ENCODE measurements around the gene NUP210.
A peak's percentile ranks its signal among the peaks of the same experiment; 100 is the strongest.

The NUP210 gene
- total RNA-seq = 455 to 553 (median 479) reads per million in 3 donors

DNA sequence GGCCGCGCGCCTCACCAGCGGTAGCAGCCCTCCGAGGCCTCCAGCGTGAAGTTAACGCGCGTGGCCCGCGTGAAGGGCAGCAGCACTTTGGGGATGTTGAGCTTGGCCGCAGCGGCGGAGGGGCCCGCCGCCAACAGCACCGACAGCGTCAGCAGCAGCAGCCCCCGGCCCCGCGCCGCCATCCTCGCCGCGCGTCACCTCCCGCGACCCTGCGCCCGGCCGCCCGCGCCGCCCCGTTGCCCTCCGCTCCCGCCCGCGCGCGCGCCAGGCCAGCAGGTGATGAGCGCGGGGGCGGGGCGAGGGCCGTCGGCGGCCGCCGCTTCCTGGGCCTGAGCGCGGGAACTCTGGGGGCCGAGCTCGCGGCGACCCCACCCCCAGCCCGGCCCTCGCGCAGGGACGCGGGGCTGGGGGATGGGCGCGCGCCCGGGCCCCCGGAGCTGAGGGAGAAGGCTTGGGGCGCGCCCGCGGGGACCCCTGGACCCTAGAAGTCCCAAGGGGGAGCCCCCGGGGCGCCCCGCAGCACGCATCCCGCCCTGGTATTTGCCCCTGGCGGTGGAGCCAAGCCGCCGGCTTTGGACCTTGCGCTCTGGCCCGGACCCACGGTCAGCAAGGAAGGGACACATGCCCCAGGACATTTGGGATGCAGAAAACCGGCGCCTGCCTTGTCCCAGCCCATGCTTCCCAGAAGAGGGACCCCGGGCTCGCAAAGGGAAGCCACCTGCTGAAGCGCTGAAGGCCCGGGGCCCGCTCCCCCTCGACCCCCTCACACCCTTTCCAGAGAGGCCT, at the start of gene NUP210:
NUP210 (minus strand) TSS at position 278 of the 786 bp plus-strand sequence; CDS start at position 182, 96 bp downstream.
- peak within 1 kb of the TSS; percentile 70 for H3K4me3 ChIP-seq (ENCODE audit: insufficient read depth, low read depth, low read length, poor library complexity, severe bottlenecking)

GRCh38 chr3:13466781-13467180, 46.7 kb upstream of the NUP210 start:
- Histone ChIP-seq H3K27ac (ENCODE audit: insufficient read depth, low read length, poor library complexity, severe bottlenecking) (no peak overlapping the region), H3K36me3 (ENCODE audit: control insufficient read depth, insufficient read depth, low read length) (no peaks in the 10 kb centered on the region), H3K4me1 (ENCODE audit: control insufficient read depth, insufficient read depth, low read length, poor library complexity, severe bottlenecking) (no peaks in the 10 kb centered on the region), H3K27me3 (replicated peaks; ENCODE audit: control insufficient read depth, insufficient read depth, low read length, poor library complexity, severe bottlenecking) (no peaks in the 10 kb centered on the region), H3K4me3 (ENCODE audit: insufficient read depth, low read depth, low read length, poor library complexity, severe bottlenecking) (no peak overlapping the region), H3K9me3 (ENCODE audit: control insufficient read depth, low read length) (no peaks in the 10 kb centered on the region)
- no peak for DNase-seq

More for the DNA sequence above, at the start of gene NUP210:
- Histone ChIP-seq H3K27ac (ENCODE audit: insufficient read depth, low read length, poor library complexity, severe bottlenecking) (peak within 1 kb of the TSS; percentile 99), H3K27me3 (replicated peaks; ENCODE audit: control insufficient read depth, insufficient read depth, low read length, poor library complexity, severe bottlenecking) (no peaks in the 10 kb centered on the region), H3K36me3 (ENCODE audit: control insufficient read depth, insufficient read depth, low read length) (no peaks in the 10 kb centered on the region), H3K9me3 (ENCODE audit: control insufficient read depth, low read length) (no peaks in the 10 kb centered on the region), H3K4me1 (ENCODE audit: control insufficient read depth, insufficient read depth, low read length, poor library complexity, severe bottlenecking) (peaks cover 54% of the 10 kb centered on the region)
- peak in 2 of 3 donors; percentile 29 to 39 for DNase-seq

DNA sequence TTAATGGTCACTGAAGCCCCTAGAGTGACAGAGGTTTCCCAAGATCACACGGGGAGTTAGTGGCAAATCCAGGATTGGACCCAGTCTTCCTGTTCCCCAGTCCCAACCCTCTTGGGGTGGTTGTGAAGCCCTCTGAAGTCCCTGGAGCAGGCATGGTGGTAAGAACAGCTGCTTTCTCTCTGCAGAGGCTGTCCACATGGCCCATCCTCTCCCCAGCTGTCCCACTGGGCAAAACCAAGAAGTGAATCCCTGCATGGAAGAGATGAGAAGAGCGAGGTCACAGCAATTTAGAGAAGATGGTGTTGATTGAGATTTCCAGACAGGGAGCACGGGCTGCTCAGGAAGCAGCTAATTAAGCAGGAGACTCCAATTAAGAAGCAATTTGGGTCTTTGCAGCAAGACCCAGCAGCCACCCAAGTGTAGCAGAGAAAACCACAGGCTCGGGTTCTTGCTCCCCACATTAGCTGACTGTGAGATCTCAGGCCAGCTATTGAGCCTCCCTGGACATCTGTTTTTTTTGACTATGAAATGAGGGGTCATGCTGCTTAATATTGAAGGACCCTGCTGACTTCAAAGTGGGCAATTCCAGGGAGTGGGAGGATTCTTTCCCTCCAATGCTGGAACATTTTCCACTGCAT, 45.2 kb upstream of the NUP210 start:
- no peaks in the 10 kb centered on the region for H3K4me1 ChIP-seq (ENCODE audit: control insufficient read depth, insufficient read depth, low read length, poor library complexity, severe bottlenecking)
- H3K27ac ChIP-seq (ENCODE audit: insufficient read depth, low read length, poor library complexity, severe bottlenecking) = no peak overlapping the region
- no peak for DNase-seq
- H3K4me3 ChIP-seq (ENCODE audit: insufficient read depth, low read depth, low read length, poor library complexity, severe bottlenecking) = no peak overlapping the region
- H3K27me3 ChIP-seq (replicated peaks; ENCODE audit: control insufficient read depth, insufficient read depth, low read length, poor library complexity, severe bottlenecking) = no peaks in the 10 kb centered on the region
- no peaks in the 10 kb centered on the region for H3K9me3 ChIP-seq (ENCODE audit: control insufficient read depth, low read length)
- H3K36me3 ChIP-seq (ENCODE audit: control insufficient read depth, insufficient read depth, low read length) = no peaks in the 10 kb centered on the region

GRCh38 chr3:13463618-13464400, 43.7 kb upstream of the NUP210 start:
- H3K27ac ChIP-seq (ENCODE audit: insufficient read depth, low read length, poor library complexity, severe bottlenecking) = no peak overlapping the region
- no peak for DNase-seq

DNA sequence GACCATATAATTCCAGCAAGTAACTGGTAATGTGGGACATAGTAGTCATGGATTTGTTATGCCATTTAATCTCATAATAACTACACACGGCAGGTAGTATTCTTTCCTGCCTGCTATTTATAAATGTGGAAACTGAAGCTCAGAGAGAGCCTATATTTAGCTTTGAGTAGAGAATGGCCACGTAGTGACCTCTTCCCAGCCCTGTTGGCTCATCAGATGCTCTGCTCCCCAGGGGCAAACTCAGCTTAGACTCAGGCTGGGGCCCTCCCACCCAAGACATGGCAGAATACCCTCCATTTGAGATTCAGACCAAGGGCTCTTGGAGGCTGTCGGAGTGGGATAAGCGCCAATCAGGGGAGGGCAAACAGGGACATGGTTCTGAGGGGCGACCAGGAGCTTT, 42.7 kb upstream of the NUP210 start:
- H3K36me3 ChIP-seq (ENCODE audit: control insufficient read depth, insufficient read depth, low read length) = no peaks in the 10 kb centered on the region
- H3K27me3 ChIP-seq (replicated peaks; ENCODE audit: control insufficient read depth, insufficient read depth, low read length, poor library complexity, severe bottlenecking) = no peaks in the 10 kb centered on the region
- no peaks in the 10 kb centered on the region for H3K9me3 ChIP-seq (ENCODE audit: control insufficient read depth, low read length)
- H3K4me3 ChIP-seq (ENCODE audit: insufficient read depth, low read depth, low read length, poor library complexity, severe bottlenecking) = no peak overlapping the region
- DNase-seq = no peak
- H3K27ac ChIP-seq (ENCODE audit: insufficient read depth, low read length, poor library complexity, severe bottlenecking) = no peak overlapping the region
- no peaks in the 10 kb centered on the region for H3K4me1 ChIP-seq (ENCODE audit: control insufficient read depth, insufficient read depth, low read length, poor library complexity, severe bottlenecking)

More at GRCh38 chr3:13463618-13464400, 43.7 kb upstream of the NUP210 start:
- no peaks in the 10 kb centered on the region for H3K36me3 ChIP-seq (ENCODE audit: control insufficient read depth, insufficient read depth, low read length)
- no peak overlapping the region for H3K4me3 ChIP-seq (ENCODE audit: insufficient read depth, low read depth, low read length, poor library complexity, severe bottlenecking)
- no peaks in the 10 kb centered on the region for H3K9me3 ChIP-seq (ENCODE audit: control insufficient read depth, low read length)
- H3K27me3 ChIP-seq (replicated peaks; ENCODE audit: control insufficient read depth, insufficient read depth, low read length, poor library complexity, severe bottlenecking) = no peaks in the 10 kb centered on the region
- no peaks in the 10 kb centered on the region for H3K4me1 ChIP-seq (ENCODE audit: control insufficient read depth, insufficient read depth, low read length, poor library complexity, severe bottlenecking)

GRCh38 chr3:13462125-13462629, 42.1 kb upstream of the NUP210 start:
- Histone ChIP-seq H3K4me1 (ENCODE audit: control insufficient read depth, insufficient read depth, low read length, poor library complexity, severe bottlenecking) (no peaks in the 10 kb centered on the region), H3K9me3 (ENCODE audit: control insufficient read depth, low read length) (no peaks in the 10 kb centered on the region), H3K27me3 (replicated peaks; ENCODE audit: control insufficient read depth, insufficient read depth, low read length, poor library complexity, severe bottlenecking) (no peaks in the 10 kb centered on the region), H3K36me3 (ENCODE audit: control insufficient read depth, insufficient read depth, low read length) (no peaks in the 10 kb centered on the region), H3K4me3 (ENCODE audit: insufficient read depth, low read depth, low read length, poor library complexity, severe bottlenecking) (no peak overlapping the region), H3K27ac (ENCODE audit: insufficient read depth, low read length, poor library complexity, severe bottlenecking) (no peak overlapping the region)
- DNase-seq = no peak

DNA sequence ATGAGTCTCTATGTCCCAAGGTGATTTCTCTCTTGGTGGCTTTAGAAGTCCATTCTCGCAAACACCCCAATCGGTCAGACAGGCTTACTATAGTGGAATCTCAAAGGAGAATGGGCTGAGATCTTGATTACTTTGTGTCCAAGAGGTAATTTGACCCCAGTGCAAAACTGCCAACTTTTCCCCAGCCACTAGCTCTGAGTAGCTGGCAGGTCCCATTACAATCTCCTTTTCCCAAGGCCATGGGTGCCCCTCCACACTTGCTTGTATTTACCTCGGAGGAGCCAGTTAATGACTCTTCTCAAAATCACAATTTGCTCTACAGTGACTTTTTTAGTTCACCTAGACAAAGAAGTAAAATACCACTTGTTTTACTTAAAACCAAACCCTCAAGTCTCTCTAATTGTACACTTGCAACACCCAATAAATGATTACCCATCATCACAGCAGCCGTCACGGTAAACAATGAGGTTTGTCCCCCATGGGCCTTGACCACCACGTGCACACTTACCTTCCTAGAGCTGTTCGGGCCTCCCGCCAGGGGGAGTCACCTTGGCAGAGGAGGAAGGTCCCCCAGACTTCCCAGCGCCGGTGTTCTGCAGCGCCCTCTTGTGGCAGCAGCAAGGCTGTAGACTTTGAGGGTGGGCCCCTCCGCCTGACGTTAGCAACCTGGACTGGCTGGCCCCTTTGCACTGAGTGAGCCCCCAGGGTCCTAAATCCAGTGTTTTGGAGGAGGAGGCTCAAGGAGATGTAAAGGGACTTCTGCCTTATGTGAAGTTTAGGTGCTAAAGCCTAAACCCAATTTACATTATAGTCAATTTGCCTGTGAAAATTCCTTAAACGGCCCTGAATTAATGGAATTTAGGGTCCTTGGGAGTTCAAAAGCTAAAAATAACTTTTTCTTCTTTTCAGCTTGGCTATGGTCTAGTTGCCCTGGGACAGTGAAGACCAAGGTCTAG, 41.3 kb upstream of the NUP210 start:
- DNase-seq = peak; percentile 57 to 61 (median 59)
- no peaks in the 10 kb centered on the region for H3K4me1 ChIP-seq (ENCODE audit: control insufficient read depth, insufficient read depth, low read length, poor library complexity, severe bottlenecking)
- no peaks in the 10 kb centered on the region for H3K27me3 ChIP-seq (replicated peaks; ENCODE audit: control insufficient read depth, insufficient read depth, low read length, poor library complexity, severe bottlenecking)
- no peak overlapping the region for H3K4me3 ChIP-seq (ENCODE audit: insufficient read depth, low read depth, low read length, poor library complexity, severe bottlenecking)
- no peaks in the 10 kb centered on the region for H3K9me3 ChIP-seq (ENCODE audit: control insufficient read depth, low read length)
- no peaks in the 10 kb centered on the region for H3K36me3 ChIP-seq (ENCODE audit: control insufficient read depth, insufficient read depth, low read length)
- H3K27ac ChIP-seq (ENCODE audit: insufficient read depth, low read length, poor library complexity, severe bottlenecking) = no peak overlapping the region

DNA sequence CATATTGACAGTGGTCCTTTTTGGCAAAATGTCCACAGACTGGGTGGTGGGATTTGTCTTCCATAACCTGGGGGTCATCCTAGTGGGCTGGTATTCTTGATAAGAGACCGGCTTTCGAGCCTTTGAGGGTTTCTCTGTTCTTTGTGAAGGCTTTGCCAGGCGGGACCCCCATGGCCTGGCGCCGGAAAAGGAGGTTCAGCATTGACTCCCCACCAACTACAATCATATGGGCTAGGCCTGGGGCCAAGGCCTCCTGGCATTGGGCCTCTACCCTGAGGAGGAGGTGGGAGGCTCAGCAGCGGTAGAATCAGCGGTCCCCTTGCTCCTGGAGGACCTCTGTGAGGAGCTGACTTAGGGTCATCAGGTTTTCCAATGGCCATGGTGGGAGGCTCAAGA, 40.2 kb upstream of the NUP210 start:
- Histone ChIP-seq H3K27ac (ENCODE audit: insufficient read depth, low read length, poor library complexity, severe bottlenecking) (no peak overlapping the region), H3K36me3 (ENCODE audit: control insufficient read depth, insufficient read depth, low read length) (no peaks in the 10 kb centered on the region), H3K4me3 (ENCODE audit: insufficient read depth, low read depth, low read length, poor library complexity, severe bottlenecking) (no peak overlapping the region), H3K9me3 (ENCODE audit: control insufficient read depth, low read length) (no peaks in the 10 kb centered on the region), H3K4me1 (ENCODE audit: control insufficient read depth, insufficient read depth, low read length, poor library complexity, severe bottlenecking) (no peaks in the 10 kb centered on the region), H3K27me3 (replicated peaks; ENCODE audit: control insufficient read depth, insufficient read depth, low read length, poor library complexity, severe bottlenecking) (no peaks in the 10 kb centered on the region)
- no peak for DNase-seq
